Fibroblast of pulmonary artery (primary cell): Measurements from ENCODE around the gene PDE4D.

ENCODE experiments used
- DNase-seq: peaks from one replicate; pipeline ENCODE4 v3.0.0-alpha.2; 2010; ENCODE audit warnings: low read depth
- H3K4me3 ChIP-seq: replicated peaks from 2 replicates; pipeline ENCODE4 v1.5.1; 2011; ENCODE audit warnings: low read depth, mild to moderate bottlenecking, control low read depth, low read length, moderate library complexity
- CTCF ChIP-seq: IDR thresholded peaks from 2 replicates; pipeline ENCODE4 v1.5.1; 2011; ENCODE audit warnings: mild to moderate bottlenecking, control low read depth, low read length, inconsistent platforms; ENCODE audit errors: missing control alignments

The PDE4D gene

DNA sequence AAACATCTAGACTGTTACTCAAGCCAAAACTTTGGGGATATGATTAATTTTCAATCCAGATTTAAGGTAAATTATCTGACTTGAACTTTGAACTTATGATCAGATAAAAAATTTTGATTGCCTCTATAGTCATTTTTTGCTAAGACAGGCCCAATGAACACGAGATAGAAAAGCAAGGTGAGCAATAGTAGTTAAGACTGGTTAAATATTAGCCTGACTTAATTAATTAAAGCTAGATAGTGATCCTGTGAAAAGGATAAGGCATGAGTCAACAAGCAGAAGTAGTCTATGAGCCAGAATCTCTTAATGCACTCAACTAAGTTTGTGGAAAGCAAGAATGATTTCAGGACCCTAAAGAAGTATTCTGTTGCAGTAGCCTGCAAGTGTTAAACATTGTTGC, 66.5 kb downstream of the PDE4D start:
- no peak for TF ChIP-seq CTCF
- no peak for DNase-seq
- no peak overlapping the region for H3K4me3 ChIP-seq

DNA sequence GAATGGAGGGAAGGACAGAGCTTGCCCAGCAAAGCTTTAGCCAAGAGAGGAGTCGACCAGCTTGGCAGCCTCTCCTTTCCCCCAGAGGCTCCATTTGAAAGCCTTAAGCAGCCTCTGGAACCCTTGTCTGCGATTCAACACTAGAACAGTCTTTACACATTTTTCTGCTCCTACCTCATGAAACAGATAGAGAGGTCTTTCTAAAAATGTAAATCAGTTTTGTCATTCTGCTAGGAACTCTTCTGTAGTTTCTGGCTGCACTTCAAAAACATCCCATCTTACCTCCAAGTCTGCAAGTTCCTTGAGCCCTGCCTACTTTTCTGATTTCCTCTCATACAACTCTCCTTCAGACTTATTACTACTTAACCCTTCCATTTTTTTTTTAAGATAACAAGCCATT, 70.1 kb downstream of the PDE4D start:
- no peak overlapping the region for H3K4me3 ChIP-seq
- no peak for TF ChIP-seq CTCF
- DNase-seq = no peak

- no peak for DNase-seq
- H3K4me3 ChIP-seq = no peak overlapping the region
- no peak for TF ChIP-seq CTCF
These were observed 73.7 kb downstream of the PDE4D start for GRCh38 chr5:59819806-59820205.

DNA sequence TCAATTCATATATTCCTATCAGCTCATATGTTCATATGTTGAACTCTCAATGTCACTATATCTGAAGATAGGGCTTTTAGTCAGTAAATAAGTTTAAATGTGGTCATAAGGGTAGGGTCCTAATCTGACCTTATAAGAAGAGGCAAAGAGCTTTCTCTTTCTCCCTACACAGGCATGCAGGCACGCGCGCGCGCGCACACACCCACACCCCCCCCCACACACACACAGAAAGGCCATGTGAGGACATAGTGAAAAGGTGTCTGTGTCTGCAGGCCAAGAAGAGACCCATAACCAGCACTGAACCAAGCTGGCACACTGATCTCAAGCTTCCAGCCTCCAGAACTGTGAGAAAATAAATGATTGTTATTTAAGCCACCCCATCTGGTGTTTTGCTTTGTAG, 76.0 kb downstream of the PDE4D start:
- no peak overlapping the region for H3K4me3 ChIP-seq
- no peak for TF ChIP-seq CTCF
- no peak for DNase-seq

DNA sequence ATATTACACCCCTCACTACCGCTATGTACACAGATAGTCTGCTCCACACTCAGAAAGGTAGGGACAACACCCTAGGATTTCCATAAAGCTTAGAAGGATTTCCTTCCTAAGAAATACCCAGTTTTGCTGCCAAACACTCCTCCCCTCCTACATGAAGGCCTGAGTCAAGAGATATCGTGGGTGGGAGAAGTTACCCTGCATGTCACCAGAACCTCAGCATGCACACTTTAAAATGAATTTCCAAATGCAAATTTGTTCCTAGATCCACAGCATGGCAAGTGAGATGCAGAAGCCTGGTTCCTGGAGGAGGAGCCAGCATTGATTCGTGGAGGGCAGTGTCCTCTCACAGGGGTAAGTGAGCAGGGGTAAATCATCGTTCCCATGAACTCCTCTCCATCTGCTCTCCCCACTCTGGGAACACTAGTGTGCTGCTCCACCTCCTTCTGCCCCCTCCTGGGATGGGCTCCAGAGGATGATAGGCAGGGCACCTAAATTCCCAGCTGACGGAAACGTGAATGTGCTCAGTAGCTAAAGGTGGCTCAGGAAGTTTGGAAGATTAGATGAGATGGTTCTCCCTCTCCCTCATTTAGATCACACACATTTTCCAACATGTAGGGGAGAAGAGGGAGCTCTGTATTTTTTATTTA, 76.7 kb downstream of the PDE4D start:
- no peak overlapping the region for H3K4me3 ChIP-seq
- TF ChIP-seq CTCF = no peak
- DNase-seq = no peak

DNA sequence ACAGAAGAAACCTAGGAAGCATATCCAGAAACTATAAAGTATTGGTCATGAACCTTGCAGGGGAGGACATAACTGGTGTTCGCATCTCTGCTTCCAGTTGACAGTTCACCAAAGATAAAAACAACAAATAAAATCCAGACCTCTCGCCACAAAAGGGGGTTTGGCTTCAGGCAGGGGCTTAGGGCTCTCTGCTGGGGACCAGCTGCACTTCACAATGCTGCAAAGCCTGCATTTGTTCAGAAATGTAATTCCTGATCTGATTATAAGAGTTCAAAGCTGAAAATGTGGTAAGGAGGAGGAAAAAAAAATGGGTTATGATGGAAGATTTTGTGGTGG, 79.0 kb downstream of the PDE4D start:
- DNase-seq = no peak
- no peak overlapping the region for H3K4me3 ChIP-seq
- TF ChIP-seq CTCF = no peak

DNA sequence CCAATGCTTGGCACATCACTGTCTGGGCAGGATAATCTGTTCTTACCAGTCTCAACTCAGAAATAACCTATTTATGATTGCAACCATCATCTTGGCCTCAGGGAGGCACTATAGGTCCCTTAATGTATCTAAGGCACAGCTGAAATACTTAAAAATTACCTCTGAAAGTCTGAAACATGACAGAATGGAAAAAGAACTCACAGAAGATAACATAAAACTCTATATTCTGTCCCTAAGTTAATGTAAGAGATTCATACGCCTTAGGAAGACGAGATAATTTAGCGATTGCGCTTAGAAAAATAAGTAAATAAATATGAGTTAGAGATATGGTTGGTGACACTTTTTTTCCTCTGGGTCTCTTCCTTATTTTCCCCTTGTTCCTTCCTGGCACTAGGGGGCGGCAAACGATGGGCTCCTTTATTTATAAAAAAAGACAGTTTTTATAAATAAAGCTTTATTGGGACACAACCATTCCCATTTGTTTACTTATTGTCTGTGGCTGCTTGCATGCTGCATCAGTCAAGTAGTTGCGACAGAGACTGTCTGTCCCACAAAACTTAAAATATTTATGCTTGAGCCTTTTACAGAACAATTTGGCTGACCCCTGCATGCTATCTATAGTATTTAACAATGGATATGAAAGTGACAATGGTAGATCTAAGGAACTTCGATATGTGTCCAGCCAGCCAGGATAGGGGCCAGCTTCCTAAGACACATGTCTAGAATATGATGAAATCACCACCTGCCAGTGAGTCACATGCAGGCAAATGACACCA, 79.6 kb downstream of the PDE4D start:
- peak; percentile 56 for TF ChIP-seq CTCF
- peak; percentile 84 for DNase-seq
- H3K4me3 ChIP-seq = no peak overlapping the region
